GM12892 (cell line): ENCODE data around the gene ZPLD1.

Source experiments
- POLR2A ChIP-seq: IDR thresholded peaks from 2 replicates; pipeline ENCODE4 v1.6.1; 2011; ENCODE audit warnings: low read depth, low read length, control low read depth
- POLR2AphosphoS5 ChIP-seq: IDR thresholded peaks from 2 replicates; pipeline ENCODE4 v1.6.1; 2011; ENCODE audit warnings: low read depth, low read length, control low read depth
- TAF1 ChIP-seq: IDR thresholded peaks from 2 replicates; pipeline ENCODE4 v1.6.1; 2011; ENCODE audit warnings: low read depth, mild to moderate bottlenecking, control low read depth, low read length, borderline replicate concordance

DNA sequence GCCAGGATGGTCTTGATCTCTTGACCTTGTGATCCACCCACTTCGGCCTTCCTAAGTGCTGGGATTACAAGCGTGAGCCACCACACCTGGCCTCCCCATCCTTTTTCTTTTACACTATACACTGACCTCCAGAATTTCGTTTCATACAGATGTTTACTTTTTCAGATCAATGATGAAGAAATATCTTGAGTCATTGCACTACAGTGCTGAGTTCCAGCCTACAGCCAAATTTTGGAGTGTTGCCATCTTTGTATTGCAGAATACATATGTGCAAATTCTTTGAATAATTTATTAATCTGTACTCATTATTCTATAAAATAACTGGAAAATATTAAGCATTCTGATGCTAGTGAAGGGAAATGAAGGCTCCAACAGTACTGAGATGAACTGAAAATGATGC is 12.5 kb downstream of the ZPLD1 start:
- TF ChIP-seq POLR2A = no peak
- TF ChIP-seq TAF1 = no peak
- no peak for TF ChIP-seq POLR2AphosphoS5
